NCI-H446 treated with DMSO at 0.1 percent for 48 hours (cell line): ENCODE data around the gene FMNL2.

ENCODE experiments used
- DNase-seq: peaks from one replicate; lab custom pipeline; 2025; lab: John Stamatoyannopoulos, UW

Gene FMNL2

DNA sequence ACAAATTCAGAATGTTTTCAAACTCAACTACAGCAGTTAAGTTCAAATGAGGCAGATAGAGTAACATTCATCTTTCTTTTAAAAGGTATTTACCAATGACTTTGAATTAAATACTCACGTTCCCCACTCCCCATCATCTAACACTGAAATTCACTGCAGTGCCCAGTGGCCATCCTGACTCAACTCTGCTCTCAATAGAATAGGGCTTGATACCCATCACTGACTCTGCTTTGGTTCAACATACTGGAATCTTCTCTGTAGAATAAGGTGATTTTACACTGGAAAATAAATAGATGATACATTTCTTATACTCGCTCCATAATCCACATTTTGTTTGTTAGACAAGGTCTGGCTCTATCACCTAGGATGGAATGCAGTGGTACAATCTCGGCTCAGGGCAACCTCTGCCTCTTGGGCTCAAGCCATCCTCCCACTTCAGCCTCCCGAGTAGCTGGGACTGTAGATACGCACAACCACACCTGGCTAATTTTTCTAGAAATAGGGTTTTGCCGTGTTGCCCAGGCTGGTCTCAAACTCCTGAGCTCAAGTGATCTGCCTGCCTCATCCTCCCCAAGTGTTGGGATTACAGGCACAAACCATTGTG is 315.9 kb downstream of the FMNL2 start:
- no peak for DNase-seq

DNA sequence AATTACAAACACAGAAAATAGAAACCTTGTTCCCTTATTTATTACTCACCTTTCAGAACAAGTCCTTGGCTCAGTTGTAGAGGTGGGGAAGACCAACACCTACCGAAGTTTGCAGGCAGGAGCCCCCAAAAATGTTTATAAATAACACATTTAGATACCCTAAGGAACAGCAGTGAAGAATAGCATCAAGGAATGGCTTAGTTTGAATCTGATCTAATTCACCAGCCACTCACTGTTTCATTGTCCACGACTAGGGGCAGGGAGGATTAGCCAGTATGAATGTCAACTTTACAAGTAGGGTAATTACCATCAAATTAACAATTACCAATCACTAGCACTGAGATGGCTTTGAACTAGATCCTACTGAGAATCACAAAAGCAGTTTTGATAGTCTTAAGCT is 316.9 kb downstream of the FMNL2 start:
- no peak for DNase-seq

DNA sequence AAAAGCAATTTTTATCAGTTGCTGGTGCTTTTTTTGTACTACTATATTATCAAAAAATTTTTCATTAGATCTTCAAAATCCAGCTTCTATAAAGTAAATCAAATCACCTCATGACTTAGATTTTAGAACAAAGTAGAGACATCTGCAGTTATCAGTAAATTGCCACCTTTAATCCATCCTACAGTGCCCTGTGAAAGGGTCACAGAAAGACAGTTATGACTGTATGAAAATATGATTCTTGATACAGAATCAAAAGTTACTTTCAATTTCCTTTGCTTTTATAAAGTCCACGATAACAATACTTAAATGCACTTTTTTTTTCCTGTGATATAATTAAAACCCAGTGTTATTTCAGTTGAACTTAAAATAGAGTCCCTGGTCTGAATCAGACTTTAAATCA is 320.9 kb downstream of the FMNL2 start:
- DNase-seq = no peak

DNA sequence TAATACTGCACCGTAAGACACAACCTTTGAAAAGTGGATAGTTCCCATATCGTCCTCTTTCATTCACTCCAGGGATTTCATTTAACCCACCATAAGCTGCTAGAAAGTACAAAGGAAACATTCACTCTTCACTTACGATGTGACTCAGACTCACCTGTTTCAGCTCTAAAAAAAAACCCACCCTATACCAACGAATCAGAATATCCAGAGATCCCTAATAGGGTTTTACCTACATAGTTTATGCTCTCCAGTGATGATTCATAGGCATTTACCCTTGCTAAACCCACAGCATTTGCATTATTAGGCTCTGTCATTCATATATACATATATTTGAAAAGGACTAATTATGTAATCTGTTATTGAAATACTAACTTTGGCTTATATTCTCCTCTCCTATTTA is 322.1 kb downstream of the FMNL2 start:
- DNase-seq = no peak

DNA sequence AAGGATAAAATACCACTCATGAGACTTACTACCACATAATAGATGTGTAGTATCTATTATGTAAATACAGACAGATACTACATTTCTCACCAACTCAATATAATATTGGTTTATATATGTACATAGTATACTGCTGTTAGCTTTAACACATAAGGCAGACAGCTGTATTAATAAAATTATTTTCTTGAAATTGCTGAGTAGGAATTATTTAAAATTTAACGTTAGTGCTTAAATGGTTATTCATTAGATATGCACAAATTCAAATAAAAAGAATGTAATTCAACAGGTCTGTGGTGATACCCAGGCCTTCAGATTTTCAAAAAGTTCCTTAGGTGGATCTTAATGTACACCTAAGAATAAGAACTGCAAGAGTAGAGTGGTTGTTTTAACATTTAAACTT is 323.2 kb downstream of the FMNL2 start:
- no peak for DNase-seq

DNA sequence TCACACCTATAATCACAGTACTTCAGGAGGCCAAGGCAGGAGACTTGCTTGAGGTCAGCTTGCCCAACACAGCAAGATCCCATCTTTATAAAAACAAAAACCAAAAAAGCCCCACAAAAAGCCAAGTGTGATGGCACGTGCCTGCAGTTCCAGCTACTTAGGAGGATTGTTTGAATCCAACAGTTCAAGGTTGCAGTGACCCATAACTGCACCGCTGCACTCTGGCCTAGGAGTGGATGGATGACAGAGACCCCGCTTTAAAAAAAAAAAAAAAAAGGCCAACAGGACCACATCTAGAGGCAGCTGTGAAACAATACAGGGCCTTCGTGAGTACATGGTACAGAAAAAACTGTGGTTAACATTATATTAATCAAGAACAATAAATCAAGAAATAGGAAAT is 326.1 kb downstream of the FMNL2 start:
- no peak for DNase-seq

DNA sequence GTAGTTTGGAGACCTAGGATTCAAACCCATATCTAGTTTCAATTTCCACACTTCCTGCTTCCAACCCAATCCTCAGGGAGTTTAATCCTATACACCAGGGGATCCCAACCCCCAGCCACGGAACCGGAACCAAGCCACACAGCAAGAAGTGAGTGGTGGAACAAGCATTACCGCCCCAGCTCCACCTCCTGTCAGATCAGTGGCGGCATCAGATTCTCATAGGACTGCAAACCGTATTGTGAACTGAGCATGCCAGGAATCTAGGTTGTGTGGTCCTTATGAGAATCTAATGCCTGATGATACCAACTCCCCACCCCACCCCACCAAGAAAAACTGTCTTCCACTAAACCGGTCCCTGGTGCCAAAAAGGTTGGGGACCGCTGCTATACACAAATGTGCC is 329.8 kb downstream of the FMNL2 start:
- no peak for DNase-seq

DNA sequence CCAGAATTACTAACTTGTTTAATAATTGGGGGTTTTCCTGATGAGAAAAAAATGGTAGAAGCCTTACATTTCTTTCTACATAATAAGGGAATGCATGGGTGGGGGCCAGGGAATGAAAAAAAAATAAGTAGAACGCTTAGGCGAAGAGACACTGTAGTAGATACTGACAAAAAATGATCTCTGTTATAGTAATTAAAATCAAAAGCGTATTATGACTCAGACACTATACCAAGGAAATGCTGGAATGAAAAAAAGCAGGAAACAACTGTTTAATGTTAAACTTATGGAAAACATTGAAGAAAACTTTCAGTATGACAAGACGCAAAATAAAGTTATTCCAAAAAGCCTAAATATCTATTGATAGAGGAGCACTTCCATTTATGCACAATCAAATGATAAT is 339.4 kb downstream of the FMNL2 start:
- DNase-seq = no peak

DNA sequence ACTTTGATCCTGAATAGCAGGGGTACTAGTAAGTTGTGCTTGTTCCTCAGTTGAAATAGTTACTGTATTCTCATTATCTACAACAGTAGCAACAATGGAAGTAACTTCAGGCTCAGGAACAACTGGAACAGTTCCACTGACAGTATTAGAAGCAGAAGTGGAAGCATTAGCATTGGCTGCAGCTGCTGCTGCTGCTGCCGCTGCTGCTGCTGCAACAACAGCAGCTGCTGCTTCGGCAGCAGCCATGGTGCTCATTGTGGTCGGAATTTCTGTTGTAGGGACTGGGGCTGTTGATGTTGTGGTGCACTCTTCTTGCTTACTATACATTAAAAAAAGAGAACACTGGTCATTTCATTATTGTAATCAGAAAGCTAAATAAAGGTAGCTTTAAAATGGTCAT is 341.5 kb downstream of the FMNL2 start:
- no peak for DNase-seq

DNA sequence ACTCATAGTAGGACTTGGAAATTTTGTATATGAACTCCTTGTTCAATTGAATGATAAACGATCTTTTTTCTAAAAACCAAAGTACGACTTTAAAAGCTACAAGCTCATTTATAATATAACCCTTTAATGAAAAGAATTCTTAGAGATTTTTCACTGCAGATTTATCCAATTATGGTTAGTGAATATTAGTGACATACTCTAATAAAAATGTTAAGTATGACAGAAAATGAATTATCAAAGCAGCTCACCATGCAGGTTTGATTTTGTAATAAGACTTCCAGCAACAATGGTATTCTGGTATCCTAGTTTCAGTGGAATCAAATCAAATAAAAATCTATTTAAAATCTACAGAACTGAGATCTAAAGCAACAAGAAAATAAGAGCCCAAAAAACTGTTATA is 343.8 kb downstream of the FMNL2 start:
- no peak for DNase-seq

DNA sequence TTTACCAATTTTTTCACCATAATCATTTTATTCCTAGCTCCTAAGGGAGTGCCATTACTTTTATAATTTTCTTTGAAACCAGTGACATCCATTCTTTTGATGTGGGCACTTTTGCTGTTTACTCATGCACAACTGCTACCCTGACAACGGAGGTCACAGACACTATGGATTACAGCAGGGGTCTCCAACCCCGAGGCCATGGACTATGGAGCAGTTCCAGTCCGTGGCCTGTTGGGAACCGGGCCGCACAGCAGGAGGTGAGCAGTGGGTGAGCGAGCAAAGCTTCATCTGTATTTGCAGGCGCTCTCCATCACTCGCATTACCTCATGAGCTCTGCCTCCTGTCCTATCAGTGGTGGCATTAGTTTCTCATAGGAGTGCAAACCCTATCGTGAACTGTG is 347.7 kb downstream of the FMNL2 start:
- DNase-seq = no peak

DNA sequence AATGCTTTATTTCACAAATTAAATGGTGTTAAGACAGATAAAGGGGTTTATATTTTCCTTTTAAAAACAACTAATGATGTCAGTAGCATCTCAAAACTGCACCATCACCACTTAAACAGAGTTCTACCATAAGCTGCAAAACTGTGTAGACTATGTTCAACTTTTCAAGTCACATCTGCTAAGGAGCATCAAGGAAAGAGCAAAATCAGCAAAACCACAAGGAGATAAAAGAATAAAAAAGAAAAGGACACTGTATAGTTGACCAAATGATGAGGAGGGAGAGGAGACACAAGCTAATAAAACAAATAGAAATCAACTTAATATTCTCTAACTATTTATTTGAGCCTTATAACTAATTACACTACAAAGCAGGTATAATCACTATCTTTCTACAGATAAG is 348.4 kb downstream of the FMNL2 start:
- no peak for DNase-seq

DNA sequence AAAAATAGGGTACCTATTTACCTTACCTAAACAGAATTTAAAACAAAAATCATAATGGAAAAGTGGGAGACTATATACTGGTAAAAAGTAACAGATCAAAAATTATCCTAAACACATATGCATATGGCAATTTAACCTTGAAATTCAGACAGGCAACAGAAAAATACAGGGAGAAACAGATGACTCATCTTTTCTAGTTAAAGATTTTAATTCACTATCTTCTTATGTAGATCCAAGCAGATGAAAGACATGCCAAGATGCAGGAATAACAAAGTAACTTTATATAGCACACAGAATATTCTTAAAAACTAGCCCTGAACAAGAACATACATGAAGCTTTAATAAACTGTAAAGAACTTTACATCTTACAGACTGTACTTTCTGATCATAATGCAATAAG is 351.3 kb downstream of the FMNL2 start:
- no peak for DNase-seq

DNA sequence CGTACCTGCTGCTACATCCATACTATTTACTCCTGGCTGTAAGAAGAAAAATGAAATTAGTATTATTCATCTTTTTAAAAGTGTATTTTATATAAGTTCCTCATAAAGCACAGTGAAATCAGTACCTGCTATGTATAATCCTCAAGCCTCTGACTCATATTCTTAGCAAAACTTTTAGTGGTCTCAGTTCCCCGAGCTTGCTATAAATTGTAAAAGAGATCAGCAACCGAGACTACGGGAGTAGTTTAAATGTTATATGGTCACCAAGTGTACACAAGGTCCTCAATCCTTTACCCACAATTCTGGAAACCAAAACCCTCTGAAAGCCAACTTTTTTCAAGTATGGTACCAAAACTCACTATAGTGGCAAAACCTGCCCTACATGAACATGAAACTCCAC is 358.1 kb downstream of the FMNL2 start:
- DNase-seq = no peak

DNA sequence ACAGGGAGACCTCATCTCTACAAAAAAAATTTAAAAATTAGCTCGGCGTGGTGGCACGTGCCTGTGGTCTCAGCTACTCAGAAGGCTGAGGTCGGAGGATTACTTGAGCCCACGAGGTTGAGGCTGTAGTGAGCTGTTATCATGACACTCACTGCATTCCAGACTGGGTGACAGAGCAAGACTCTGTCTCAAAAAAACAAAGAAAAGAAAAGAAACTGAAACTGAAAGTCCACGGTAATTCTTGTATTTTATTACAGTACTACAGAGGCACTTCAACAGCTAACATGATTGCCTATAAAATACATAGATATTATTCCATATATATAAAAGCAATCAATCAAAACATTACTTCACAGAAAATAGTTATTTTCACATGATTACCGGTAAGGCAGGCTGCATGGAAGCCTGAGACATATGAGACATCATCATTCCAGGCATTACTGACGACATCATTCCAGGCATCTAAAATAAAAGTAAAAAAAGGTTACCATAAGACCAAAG is 359.2 kb downstream of the FMNL2 start:
- no peak for DNase-seq

DNA sequence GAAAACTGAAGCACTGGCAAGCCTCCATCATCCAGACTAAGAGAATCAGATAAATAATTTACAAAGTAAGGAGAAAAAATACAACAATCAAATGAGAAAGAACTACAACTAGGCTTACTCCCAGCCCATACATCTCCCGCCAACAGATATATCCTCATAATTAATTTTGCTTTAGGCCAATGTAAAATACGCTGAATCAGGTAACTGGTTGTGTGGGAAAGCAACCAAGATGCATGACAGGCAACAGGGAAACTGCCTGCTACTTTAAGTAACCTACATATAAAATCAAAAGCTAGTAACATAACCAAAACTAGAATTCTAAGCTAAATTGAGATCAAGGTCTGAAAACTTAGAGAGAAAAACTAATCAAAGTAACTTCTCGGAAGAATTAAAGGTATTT is 360.8 kb downstream of the FMNL2 start:
- no peak for DNase-seq

DNA sequence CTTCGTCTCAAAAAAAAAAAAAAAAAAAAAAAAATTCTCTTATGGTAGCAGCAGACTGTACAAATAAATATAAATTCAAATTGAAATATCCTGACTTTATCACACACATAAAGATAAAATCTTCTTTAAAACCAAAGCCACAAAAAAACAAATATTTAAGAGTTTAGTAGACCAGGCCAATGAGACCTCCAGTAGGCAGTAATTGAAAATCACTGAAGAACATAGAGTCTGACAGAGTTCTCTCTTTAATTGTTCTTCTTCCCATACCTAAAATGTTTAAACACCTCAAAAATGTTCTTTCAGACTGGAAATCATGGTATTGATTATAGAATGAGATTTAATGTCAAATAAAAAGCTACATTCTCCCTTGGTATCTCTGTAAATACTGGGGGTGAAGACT is 361.5 kb downstream of the FMNL2 start:
- DNase-seq = no peak
